ENCODE data around the gene GNG7. TPM values are rescaled to one million over a fixed set of nuclear protein-coding genes. Genes with fewer than 3 reads are reported as not detected.
"Not testable (repeated sequence)": the region's sequence is repeated elsewhere in the genome, so short reads cannot be mapped to it uniquely, and the experiment has no call there.

The GNG7 gene
- total and polyA plus RNA-seq, 4 donors = 0.75 to 6.0 (median 2.1) TPM

GRCh38 chr19:2590630-2591399 is 111.7 kb downstream of the GNG7 start:
- 91 to 93% methylated on average over 9 of the region's 9 CpGs for WGBS, 2 donors
- intact Hi-C loops (cut with DNase I) = no loop called here
- Histone ChIP-seq H3K9me3 (ENCODE audit: control insufficient read depth, low read length) (no peaks in the 10 kb centered on the region), H3K27ac (ENCODE audit: low read depth in 1 of 2, low read length in 2 of 2) (no peak overlapping the region), H3K27me3 (ENCODE audit: control insufficient read depth in 1 of 2, insufficient read depth in 2 of 2, low read length in 1 of 2) (no peaks in the 10 kb centered on the region), H3K36me3 (ENCODE audit: control insufficient read depth in 1 of 2, insufficient read depth in 2 of 2, low read length in 1 of 2) (no peaks in the 10 kb centered on the region), H3K4me1 (ENCODE audit: control insufficient read depth in 1 of 2, insufficient read depth in 2 of 2, low read length in 2 of 2) (no peaks in the 10 kb centered on the region), H3K4me3 (ENCODE audit: low read length in 2 of 2) (no peak overlapping the region)
- peak in 1 of 2 donors; percentile 12 for DNase-seq
- no peak for ATAC-seq (ENCODE audit: low FRiP score)

DNA sequence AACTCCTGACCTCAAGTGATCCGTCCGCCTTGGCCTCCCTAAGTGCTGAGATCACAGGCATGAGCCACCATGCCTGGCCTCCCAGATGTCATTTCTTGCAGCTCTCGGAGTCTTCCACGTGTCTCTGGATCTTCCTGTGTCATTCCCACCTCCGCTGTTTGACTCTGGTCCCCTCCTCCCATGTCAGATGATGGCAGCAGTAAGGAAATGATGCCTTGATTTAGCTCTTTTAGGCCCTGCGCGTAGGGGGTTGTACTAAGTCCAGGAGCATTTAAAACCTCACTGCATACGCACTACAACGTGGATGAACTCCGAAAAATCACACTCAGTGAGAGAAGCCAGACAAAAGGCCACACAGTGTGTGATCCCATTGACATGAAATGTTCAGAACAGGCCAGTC is 113.1 kb downstream of the GNG7 start:
- Histone ChIP-seq H3K4me1 (ENCODE audit: control insufficient read depth in 1 of 2, insufficient read depth in 2 of 2, low read length in 2 of 2) (no peaks in the 10 kb centered on the region), H3K36me3 (ENCODE audit: control insufficient read depth in 1 of 2, insufficient read depth in 2 of 2, low read length in 1 of 2) (no peaks in the 10 kb centered on the region), H3K27me3 (ENCODE audit: control insufficient read depth in 1 of 2, insufficient read depth in 2 of 2, low read length in 1 of 2) (no peaks in the 10 kb centered on the region), H3K27ac (ENCODE audit: low read depth in 1 of 2, low read length in 2 of 2) (no peak overlapping the region), H3K4me3 (ENCODE audit: low read length in 2 of 2) (no peak overlapping the region), H3K9me3 (ENCODE audit: control insufficient read depth, low read length) (no peaks in the 10 kb centered on the region)
- 94 to 96% methylated on average over 10 of the region's 10 CpGs for WGBS, 2 donors
- ATAC-seq (ENCODE audit: low FRiP score) (no peak), DNase-seq (peak in 1 of 2 donors; percentile 10)
- intact Hi-C loops (cut with DNase I) = no loop called here

DNA sequence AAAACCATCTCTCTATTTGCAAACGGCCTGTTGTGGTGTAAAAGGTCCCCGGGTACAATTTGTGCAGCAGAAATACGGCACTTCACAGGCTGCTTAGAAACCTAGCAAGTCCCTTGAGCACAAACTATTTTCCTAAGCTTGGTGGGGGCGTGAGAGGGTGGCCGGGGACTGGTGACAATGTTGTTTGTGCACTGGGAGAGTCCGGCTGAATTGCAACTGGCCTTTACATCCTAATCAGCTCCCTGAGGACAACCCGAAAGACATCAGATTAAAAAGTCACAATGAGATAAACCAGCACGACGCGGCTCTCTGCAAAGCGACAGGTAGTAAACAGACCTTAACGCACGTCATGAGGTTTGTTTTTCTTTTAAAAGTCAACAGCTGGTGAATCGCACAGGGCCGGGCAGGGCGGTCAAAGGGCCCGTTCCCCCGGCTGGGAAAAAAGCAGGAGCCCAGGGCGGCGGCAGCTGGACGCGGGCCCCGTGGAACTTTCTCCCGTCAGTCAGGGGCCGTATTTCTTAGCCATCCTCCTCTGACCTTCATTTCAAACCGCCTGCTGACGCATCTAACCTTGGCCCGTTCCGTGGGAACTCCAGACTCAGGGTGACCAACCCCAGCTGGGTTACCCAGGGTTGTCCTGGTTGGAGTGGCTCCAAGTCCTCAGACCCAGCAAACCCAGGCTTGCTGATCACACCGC is 114.3 kb downstream of the GNG7 start:
- no peaks in the 10 kb centered on the region for H3K9me3 ChIP-seq (ENCODE audit: control insufficient read depth, low read length)
- H3K4me1 ChIP-seq (ENCODE audit: control insufficient read depth in 1 of 2, insufficient read depth in 2 of 2, low read length in 2 of 2) = no peaks in the 10 kb centered on the region
- ATAC-seq (ENCODE audit: low FRiP score) = peak; percentile 78
- no peak overlapping the region for H3K4me3 ChIP-seq (ENCODE audit: low read length in 2 of 2)
- H3K27me3 ChIP-seq (ENCODE audit: control insufficient read depth in 1 of 2, insufficient read depth in 2 of 2, low read length in 1 of 2) = no peaks in the 10 kb centered on the region
- no peaks in the 10 kb centered on the region for H3K36me3 ChIP-seq (ENCODE audit: control insufficient read depth in 1 of 2, insufficient read depth in 2 of 2, low read length in 1 of 2)
- 6 to 8% methylated on average over 30 of the region's 30 CpGs for WGBS, 2 donors
- peak overlapping the region in 1 of 2 donors; percentile 49 for H3K27ac ChIP-seq (ENCODE audit: low read depth in 1 of 2, low read length in 2 of 2)
- DNase-seq = peak; percentile 63 to 88
- intact Hi-C loops (cut with DNase I) = no loop called here

GRCh38 chr19:2587001-2587719 is 115.3 kb downstream of the GNG7 start:
- Histone ChIP-seq H3K9me3 (ENCODE audit: control insufficient read depth, low read length) (no peaks in the 10 kb centered on the region), H3K4me3 (ENCODE audit: low read length in 2 of 2) (no peak overlapping the region), H3K27ac (ENCODE audit: low read depth in 1 of 2, low read length in 2 of 2) (peak overlapping the region in 1 of 2 donors; percentile 60), H3K4me1 (ENCODE audit: control insufficient read depth in 1 of 2, insufficient read depth in 2 of 2, low read length in 2 of 2) (no peaks in the 10 kb centered on the region), H3K36me3 (ENCODE audit: control insufficient read depth in 1 of 2, insufficient read depth in 2 of 2, low read length in 1 of 2) (no peaks in the 10 kb centered on the region), H3K27me3 (ENCODE audit: control insufficient read depth in 1 of 2, insufficient read depth in 2 of 2, low read length in 1 of 2) (no peaks in the 10 kb centered on the region)
- ATAC-seq (ENCODE audit: low FRiP score) = no peak
- intact Hi-C loops (cut with DNase I) = no loop called here
- peak; percentile 43 to 76 for DNase-seq
- 64 to 68% methylated on average over 32 of the region's 32 CpGs for WGBS, 2 donors

DNA sequence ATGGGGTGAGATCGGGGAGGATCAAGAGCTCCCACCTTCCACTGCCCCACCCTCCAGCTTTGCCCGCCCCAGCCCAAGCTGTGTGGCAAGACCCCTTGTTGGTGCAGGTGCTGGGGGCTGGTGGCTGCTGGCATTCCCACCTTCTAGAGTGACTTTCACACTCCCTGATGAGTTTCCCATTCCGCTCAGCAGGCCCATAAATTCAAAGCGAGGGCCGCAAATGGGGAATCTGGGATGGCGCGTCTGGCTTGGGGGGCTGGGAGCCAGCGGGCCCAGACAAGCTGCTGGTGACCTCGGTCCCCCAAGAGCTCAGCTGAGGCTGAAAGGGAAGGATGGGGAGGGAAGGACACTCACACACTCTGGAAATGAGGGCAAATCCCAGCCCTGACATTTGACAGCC is 116.3 kb downstream of the GNG7 start:
- H3K9me3 ChIP-seq (ENCODE audit: control insufficient read depth, low read length) = no peaks in the 10 kb centered on the region
- 95 to 97% methylated on average over 9 of the region's 9 CpGs for WGBS, 2 donors
- DNase-seq (peak in 1 of 2 donors; percentile 45), ATAC-seq (ENCODE audit: low FRiP score) (no peak)
- intact Hi-C loops (cut with DNase I) = no loop called here
- no peaks in the 10 kb centered on the region for H3K4me1 ChIP-seq (ENCODE audit: control insufficient read depth in 1 of 2, insufficient read depth in 2 of 2, low read length in 2 of 2)
- H3K36me3 ChIP-seq (ENCODE audit: control insufficient read depth in 1 of 2, insufficient read depth in 2 of 2, low read length in 1 of 2) = no peaks in the 10 kb centered on the region
- no peaks in the 10 kb centered on the region for H3K27me3 ChIP-seq (ENCODE audit: control insufficient read depth in 1 of 2, insufficient read depth in 2 of 2, low read length in 1 of 2)
- no peak overlapping the region for H3K4me3 ChIP-seq (ENCODE audit: low read length in 2 of 2)
- H3K27ac ChIP-seq (ENCODE audit: low read depth in 1 of 2, low read length in 2 of 2) = no peak overlapping the region

DNA sequence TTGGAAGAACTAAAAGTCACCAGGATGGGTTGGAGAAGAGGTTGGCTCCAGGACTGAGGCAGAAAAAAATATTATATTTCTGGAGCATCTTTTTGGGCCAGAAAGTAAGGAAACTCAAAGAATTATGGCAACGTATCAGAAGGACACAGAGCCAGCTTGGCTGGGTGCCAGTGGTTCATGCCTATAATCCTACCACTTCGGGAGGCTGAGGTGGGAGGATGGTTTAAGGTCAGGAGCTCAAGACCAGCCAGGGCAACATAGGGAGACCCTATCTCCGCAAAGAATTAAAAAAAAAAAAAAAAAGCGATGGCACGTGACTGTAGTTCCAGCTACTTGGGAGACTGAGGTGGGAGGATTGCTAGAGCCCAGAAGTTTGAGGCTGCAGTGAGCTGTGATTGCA is 118.5 kb downstream of the GNG7 start:
- Histone ChIP-seq H3K36me3 (ENCODE audit: control insufficient read depth in 1 of 2, insufficient read depth in 2 of 2, low read length in 1 of 2) (no peaks in the 10 kb centered on the region), H3K4me1 (ENCODE audit: control insufficient read depth in 1 of 2, insufficient read depth in 2 of 2, low read length in 2 of 2) (no peaks in the 10 kb centered on the region), H3K4me3 (ENCODE audit: low read length in 2 of 2) (no peak overlapping the region), H3K27me3 (ENCODE audit: control insufficient read depth in 1 of 2, insufficient read depth in 2 of 2, low read length in 1 of 2) (no peaks in the 10 kb centered on the region), H3K9me3 (ENCODE audit: control insufficient read depth, low read length) (no peaks in the 10 kb centered on the region), H3K27ac (ENCODE audit: low read depth in 1 of 2, low read length in 2 of 2) (no peak overlapping the region)
- DNase-seq (peak in 1 of 2 donors; percentile 73), ATAC-seq (ENCODE audit: low FRiP score) (no peak)
- intact Hi-C loops (cut with DNase I) = no loop called here
- WGBS, 2 donors = 59 to 60% methylated on average over 5 of the region's 5 CpGs

- H3K4me1 ChIP-seq (ENCODE audit: control insufficient read depth in 1 of 2, insufficient read depth in 2 of 2, low read length in 2 of 2) = no peaks in the 10 kb centered on the region
- H3K9me3 ChIP-seq (ENCODE audit: control insufficient read depth, low read length) = no peaks in the 10 kb centered on the region
- intact Hi-C loops (cut with DNase I) = no loop called here
- H3K27me3 ChIP-seq (ENCODE audit: control insufficient read depth in 1 of 2, insufficient read depth in 2 of 2, low read length in 1 of 2) = no peaks in the 10 kb centered on the region
- no peaks in the 10 kb centered on the region for H3K36me3 ChIP-seq (ENCODE audit: control insufficient read depth in 1 of 2, insufficient read depth in 2 of 2, low read length in 1 of 2)
- no peak for ATAC-seq (ENCODE audit: low FRiP score)
- 96 to 98% methylated on average over 5 to 6 of the region's 6 CpGs for WGBS, 2 donors
- no peak overlapping the region for H3K27ac ChIP-seq (ENCODE audit: low read depth in 1 of 2, low read length in 2 of 2)
- peak in 1 of 2 donors; percentile 41 for DNase-seq
- H3K4me3 ChIP-seq (ENCODE audit: low read length in 2 of 2) = no peak overlapping the region
Observed at GRCh38 chr19:2582984-2583956, 119.2 kb downstream of the GNG7 start.

DNA sequence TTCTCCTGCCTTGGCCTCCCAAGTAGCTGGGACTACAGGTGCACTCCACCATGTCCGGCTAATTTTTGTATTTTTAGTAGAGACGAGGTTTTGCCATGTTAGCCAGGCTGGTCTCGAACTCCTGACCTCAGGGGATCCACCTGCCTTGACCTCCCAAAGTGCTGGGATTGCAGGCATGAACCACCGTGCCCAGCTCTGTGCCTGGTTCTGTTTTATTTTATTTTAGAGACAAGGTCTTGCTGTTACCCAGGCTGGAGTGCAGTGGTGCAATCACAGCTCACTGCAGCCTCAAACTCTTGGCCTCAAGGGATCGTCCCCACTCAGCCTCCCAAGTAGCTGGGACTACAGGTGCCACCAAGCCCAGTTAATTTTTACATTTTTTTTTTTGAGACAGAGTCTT is 122.1 kb downstream of the GNG7 start:
- 92 to 95% methylated on average over 5 of the region's 5 CpGs for WGBS, 2 donors
- ATAC-seq (ENCODE audit: low FRiP score); H3K9me3 ChIP-seq (ENCODE audit: control insufficient read depth, low read length); H3K36me3 ChIP-seq (ENCODE audit: control insufficient read depth in 1 of 2, insufficient read depth in 2 of 2, low read length in 1 of 2); intact Hi-C loops (cut with DNase I); H3K4me1 ChIP-seq (ENCODE audit: control insufficient read depth in 1 of 2, insufficient read depth in 2 of 2, low read length in 2 of 2); H3K4me3 ChIP-seq (ENCODE audit: low read length in 2 of 2); H3K27ac ChIP-seq (ENCODE audit: low read depth in 1 of 2, low read length in 2 of 2); H3K27me3 ChIP-seq (ENCODE audit: control insufficient read depth in 1 of 2, insufficient read depth in 2 of 2, low read length in 1 of 2): not testable (repeated sequence)
- DNase-seq = peak in 1 of 2 donors; percentile 28

All from aorta (tissue), 5 donors.